ENCODE data around the gene OXLD1. TPM values are rescaled to one million over a fixed set of nuclear protein-coding genes. Genes with fewer than 3 reads are reported as not detected.

Gene OXLD1
- polyA plus RNA-seq, 1 of the 3 experiments (the other 2 are of a cell fraction) = 103 TPM

- Histone ChIP-seq H3K4me1 (ENCODE audit: control insufficient read depth in 1 of 2, insufficient read depth in 2 of 2, low read depth in 1 of 2, low read length in 1 of 2) (peaks cover 22 to 33% of the 10 kb centered on the region in 2 experiments; a peak in 3 of 4 replicates), H3K9me2 (no peaks in the 10 kb centered on the region), H3K4me2 (peak overlapping the region; percentile 89; the same call in 1 of the 2 replicates), H2AFZ (ENCODE audit: low read depth) (no peak overlapping the region), H3F3A (replicated peaks; ENCODE audit: insufficient read depth) (peaks cover 17% of the 10 kb centered on the region), H3K36me3 (replicated peaks in 1 of 2; ENCODE audit: control insufficient read depth in 1 of 2, insufficient read depth in 2 of 2, low read length in 1 of 2) (peaks cover 0 to 9% of the 10 kb centered on the region in 2 experiments), H3K27me3 (ENCODE audit: insufficient read depth) (no peaks in the 10 kb centered on the region), H3K79me2 (ENCODE audit: insufficient read depth) (peaks cover 24% of the 10 kb centered on the region; the same call in 1 of the 2 replicates), H3K27ac (ENCODE audit: low read depth in 2 of 2, low read length in 1 of 2) (peak overlapping the region in 1 of 2 experiments; percentile 75; a peak in 1 of 4 replicates), H3K9ac (no peak overlapping the region), H4K20me1 (ENCODE audit: insufficient read depth) (no peaks in the 10 kb centered on the region), H3K4me3 (ENCODE audit: low read depth in 2 of 2, low read length in 1 of 2) (no peak overlapping the region), H3K9me3 (no peaks in the 10 kb centered on the region)
- ChIA-PET POLR2A (interaction anchor here (0.8 to 3.8 kb wide), 5 partner anchors 9 to 152 kb away, joined by 3 to 30 read pairs (median 6); partner anchors contain the start of gene MRPL12), CTCF (interaction anchor here (0.8 to 4.4 kb wide), 12 partner anchors 9 to 521 kb away, joined by 3 to 33 read pairs (median 4); partner anchors contain the start of gene MRPL12)
- TF ChIP-seq MXI1 (IDR thresholded peaks at IDR 0.05; ENCODE audit: low read depth, low read length) (no peak), FOSL2 (IDR thresholded peaks at IDR 0.05; ENCODE audit: borderline replicate concordance, low read depth) (no peak)
- no peak for DNase-seq
- WGBS (ENCODE audit: low lambda C conversion rate) = 97% methylated on average over 39 of the region's 39 CpGs
Measured at GRCh38 chr17:81714412-81715106, 48.2 kb upstream of the OXLD1 start.

- Histone ChIP-seq H3K4me3 (ENCODE audit: low read depth in 2 of 2, low read length in 1 of 2) (peak overlapping the region; percentile 73 to 80), H3K9me3 (no peaks in the 10 kb centered on the region), H3K27ac (ENCODE audit: low read depth in 2 of 2, low read length in 1 of 2) (peak overlapping the region in 1 of 2 experiments; percentile 75; a peak in 3 of 4 replicates), H3K79me2 (ENCODE audit: insufficient read depth) (peaks cover 24% of the 10 kb centered on the region; the same call in 1 of the 2 replicates), H3F3A (replicated peaks; ENCODE audit: insufficient read depth) (peaks cover 19% of the 10 kb centered on the region), H3K9me2 (no peaks in the 10 kb centered on the region), H3K4me2 (peak overlapping the region; percentile 89), H4K20me1 (ENCODE audit: insufficient read depth) (no peaks in the 10 kb centered on the region), H3K36me3 (replicated peaks in 1 of 2; ENCODE audit: control insufficient read depth in 1 of 2, insufficient read depth in 2 of 2, low read length in 1 of 2) (peaks cover 0 to 10% of the 10 kb centered on the region in 2 experiments), H3K27me3 (ENCODE audit: insufficient read depth) (no peaks in the 10 kb centered on the region), H3K9ac (peak overlapping the region; percentile 69; the same call in 1 of the 2 replicates), H3K4me1 (ENCODE audit: control insufficient read depth in 1 of 2, insufficient read depth in 2 of 2, low read depth in 1 of 2, low read length in 1 of 2) (peaks cover 22 to 33% of the 10 kb centered on the region in 2 experiments; a peak in 3 of 4 replicates), H2AFZ (ENCODE audit: low read depth) (no peak overlapping the region)
- ChIA-PET CTCF (interaction anchor here (0.9 to 4.4 kb wide), 13 partner anchors 9 to 522 kb away, joined by 3 to 33 read pairs (median 4); partner anchors contain the start of gene MRPL12), POLR2A (interaction anchor here (0.8 to 3.8 kb wide), 8 partner anchors 10 to 158 kb away, joined by 3 to 30 read pairs (median 3); partner anchors contain the start of genes MCRIP1 and MRPL12)
- peak; percentile 90 for DNase-seq
- 68% methylated on average over 32 of the region's 36 CpGs for WGBS (ENCODE audit: low lambda C conversion rate)
- no peak for TF ChIP-seq FOXJ3 (CRISPR knock-in tag; IDR thresholded peaks at IDR 0.05)
- TF ChIP-seq RXRA (IDR thresholded peaks at IDR 0.05; ENCODE audit: borderline replicate concordance, low read depth) = no peak
- TF ChIP-seq MXI1 (IDR thresholded peaks at IDR 0.05; ENCODE audit: low read depth, low read length) = peak; percentile 54; the same call in 1 of the 2 replicates
- TF ChIP-seq CHD2 (IDR thresholded peaks at IDR 0.05; ENCODE audit: low read length, partially characterized antibody) = peak; percentile 23
- TF ChIP-seq EP300 (IDR thresholded peaks at IDR 0.05; ENCODE audit: borderline replicate concordance in 1 of 2, low read depth in 1 of 2, low read length in 1 of 2) = peak in 1 of 2 experiments; percentile 15; a peak in 1 of 4 replicates
Measured at GRCh38 chr17:81713556-81714411, 47.4 kb upstream of the OXLD1 start.
